Effector memory CD4-positive, alpha-beta T cell (primary cell): ENCODE measurements around the gene GPR176.
"Not testable (repeated sequence)": the region's sequence is repeated elsewhere in the genome, so short reads cannot be mapped to it uniquely, and the experiment has no call there.

Experiments used
- DNase-seq, 3 donors: peaks; one replicate each; pipeline ENCODE4 v3.0.0-alpha.2; 2020
- H3K27ac ChIP-seq: 2 replicates; pipeline ENCODE4 v1.7.0; 2013; ENCODE audit warnings: mild to moderate bottlenecking, low read length, moderate library complexity; ENCODE audit not compliant: insufficient read depth, poor library complexity, severe bottlenecking
- H3K27me3 ChIP-seq: replicated peaks from 2 replicates; pipeline ENCODE4 v1.7.0; 2013; ENCODE audit warnings: mild to moderate bottlenecking, low read length; ENCODE audit not compliant: insufficient read depth, control insufficient read depth, poor library complexity, severe bottlenecking
- H3K36me3 ChIP-seq: 2 replicates; pipeline ENCODE4 v1.7.0; 2013; ENCODE audit warnings: mild to moderate bottlenecking, low read length, moderate library complexity; ENCODE audit not compliant: control insufficient read depth, insufficient read depth
- H3K4me1 ChIP-seq: 2 replicates; pipeline ENCODE4 v1.7.0; 2013; ENCODE audit warnings: low read length, mild to moderate bottlenecking; ENCODE audit not compliant: control insufficient read depth, insufficient read depth, poor library complexity, severe bottlenecking
- H3K4me3 ChIP-seq: 2 replicates; pipeline ENCODE4 v1.7.0; 2013; ENCODE audit warnings: low read length, low read depth, mild to moderate bottlenecking; ENCODE audit not compliant: insufficient read depth, poor library complexity, severe bottlenecking
- H3K9me3 ChIP-seq: 2 replicates; pipeline ENCODE4 v1.7.0; 2013; ENCODE audit warnings: mild to moderate bottlenecking, low read length, moderate library complexity; ENCODE audit not compliant: control insufficient read depth

The GPR176 gene

DNA sequence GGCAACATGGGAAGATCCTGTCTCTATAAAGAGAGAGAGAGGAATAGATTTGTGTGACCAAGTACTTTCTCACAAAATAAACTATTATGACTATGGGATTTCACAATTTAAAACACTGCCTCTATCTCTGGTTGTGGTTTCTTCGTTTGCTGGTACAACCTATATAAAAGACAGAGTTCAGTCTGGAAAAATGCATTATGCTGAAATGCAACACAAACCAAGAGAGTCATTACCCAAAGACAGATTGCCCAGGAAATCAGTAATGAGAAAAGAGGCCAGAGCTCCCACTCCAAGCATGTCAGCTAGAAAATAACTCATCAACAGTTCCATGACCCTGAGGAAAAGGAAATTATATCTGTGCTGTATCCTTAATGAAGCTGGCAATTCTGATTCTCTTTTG lies 23.2 kb downstream of the GPR176 start:
- H3K36me3 ChIP-seq = no peaks in the 10 kb centered on the region
- H3K9me3 ChIP-seq = no peaks in the 10 kb centered on the region
- no peak for DNase-seq
- no peak overlapping the region for H3K27ac ChIP-seq
- H3K27me3 ChIP-seq = no peaks in the 10 kb centered on the region
- no peak overlapping the region for H3K4me3 ChIP-seq
- no peaks in the 10 kb centered on the region for H3K4me1 ChIP-seq

DNA sequence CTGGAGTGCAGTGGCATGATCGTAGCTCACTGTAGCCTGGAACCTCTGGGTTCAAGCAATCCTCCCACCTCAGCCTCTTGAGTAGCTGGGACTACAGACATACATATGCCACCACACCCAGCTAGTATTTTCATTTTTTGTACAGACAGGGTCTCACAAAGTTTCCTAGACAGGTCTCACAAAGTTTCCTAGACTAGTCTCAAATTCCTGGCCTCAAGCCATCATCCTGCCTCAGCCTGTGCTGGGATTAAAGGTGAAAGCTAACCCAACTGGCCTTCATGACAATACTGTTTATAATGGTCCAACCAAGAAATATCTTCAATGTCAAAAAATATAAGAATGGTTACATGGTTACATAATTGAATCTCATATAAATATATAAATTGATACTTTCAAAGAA lies 24.0 kb downstream of the GPR176 start:
- Histone ChIP-seq H3K9me3 (no peaks in the 10 kb centered on the region), H3K4me1 (no peaks in the 10 kb centered on the region), H3K4me3 (no peak overlapping the region), H3K27me3 (no peaks in the 10 kb centered on the region), H3K36me3 (no peaks in the 10 kb centered on the region), H3K27ac (no peak overlapping the region)
- no peak for DNase-seq

DNA sequence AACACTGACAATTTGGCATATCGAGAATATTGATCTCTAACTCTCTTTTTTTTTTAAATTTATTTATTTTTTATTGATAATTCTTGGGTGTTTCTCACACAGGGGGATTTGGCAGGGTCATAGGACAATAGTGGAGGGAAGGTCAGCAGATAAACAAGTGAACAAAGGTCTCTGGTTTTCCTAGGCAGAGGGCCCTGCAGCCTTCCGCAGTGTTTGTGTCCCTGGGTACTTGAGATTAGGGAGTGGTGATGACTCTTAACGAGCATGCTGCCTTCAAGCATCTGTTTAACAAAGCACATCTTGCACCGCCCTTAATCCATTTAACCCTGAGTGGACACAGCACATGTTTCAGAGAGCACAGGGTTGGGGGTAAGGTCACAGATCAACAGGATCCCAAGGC lies 27.0 kb downstream of the GPR176 start:
- H3K36me3 ChIP-seq, H3K27ac ChIP-seq, H3K27me3 ChIP-seq, H3K4me1 ChIP-seq, DNase-seq, H3K4me3 ChIP-seq, H3K9me3 ChIP-seq: not testable (repeated sequence)

DNA sequence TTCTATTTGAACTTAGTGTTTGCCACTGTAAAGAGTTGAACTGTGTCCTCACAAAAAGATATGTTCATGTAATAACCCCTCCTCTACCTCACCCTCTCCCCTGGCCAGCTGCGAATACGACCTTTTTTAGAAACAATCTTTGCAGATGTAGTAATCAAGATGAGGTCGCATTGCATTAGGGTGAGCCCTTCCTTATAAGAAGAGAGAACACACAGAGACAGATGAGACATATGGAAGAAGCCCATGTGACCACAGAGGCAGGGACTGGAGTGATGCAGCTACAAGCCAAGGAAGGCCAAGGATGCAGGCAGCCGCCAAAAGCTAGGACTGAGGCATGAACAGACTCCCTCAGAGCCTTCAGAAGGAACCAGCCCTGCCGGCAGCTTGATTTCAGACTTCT lies 27.6 kb downstream of the GPR176 start:
- Histone ChIP-seq H3K4me3 (no peak overlapping the region), H3K9me3 (no peaks in the 10 kb centered on the region), H3K27ac (no peak overlapping the region), H3K4me1 (no peaks in the 10 kb centered on the region), H3K27me3 (no peaks in the 10 kb centered on the region), H3K36me3 (no peaks in the 10 kb centered on the region)
- no peak for DNase-seq

DNA sequence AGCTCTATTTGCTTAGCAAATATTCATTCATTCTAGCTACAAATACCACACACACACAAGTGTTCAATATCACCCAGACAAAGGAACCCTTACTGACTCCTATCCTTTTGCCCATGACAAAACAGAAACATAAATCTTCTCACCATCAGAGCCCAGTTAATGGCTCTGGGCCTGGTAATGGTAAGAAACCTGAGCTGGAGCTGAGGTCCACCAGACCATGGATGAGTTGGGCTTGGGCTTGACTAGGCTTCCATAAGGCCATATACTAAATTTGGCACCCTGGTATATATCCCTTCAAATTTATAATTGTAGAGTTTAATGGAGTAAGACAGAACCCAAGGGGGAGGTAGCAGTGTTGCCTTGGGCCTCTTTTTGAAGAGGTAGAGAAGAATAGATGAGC lies 29.4 kb downstream of the GPR176 start:
- DNase-seq = no peak
- H3K4me3 ChIP-seq = no peak overlapping the region
- H3K27ac ChIP-seq = no peak overlapping the region
- H3K27me3 ChIP-seq = no peaks in the 10 kb centered on the region
- no peaks in the 10 kb centered on the region for H3K36me3 ChIP-seq
- no peaks in the 10 kb centered on the region for H3K9me3 ChIP-seq
- H3K4me1 ChIP-seq = no peaks in the 10 kb centered on the region

DNA sequence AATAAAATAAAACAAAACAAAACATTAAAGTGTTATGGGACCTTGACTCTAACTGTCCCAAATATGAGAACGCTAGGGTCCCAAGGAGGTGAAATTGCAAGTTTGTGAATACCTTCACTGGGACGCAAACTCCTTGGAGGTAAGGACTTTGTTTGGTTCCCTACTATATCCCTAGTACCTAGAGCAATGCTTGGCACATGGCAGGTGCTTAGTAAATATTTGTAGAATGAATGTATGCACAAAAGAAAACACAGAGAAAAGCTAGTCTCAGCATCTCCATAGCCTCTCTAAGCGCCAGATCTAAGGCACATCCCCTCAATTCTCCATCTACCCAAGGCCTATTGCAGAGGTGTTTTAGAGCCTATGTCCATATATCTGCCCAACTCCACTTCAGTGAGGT lies 30.5 kb downstream of the GPR176 start:
- DNase-seq = no peak
- Histone ChIP-seq H3K4me3 (no peak overlapping the region), H3K4me1 (no peaks in the 10 kb centered on the region), H3K27ac (no peak overlapping the region), H3K9me3 (no peaks in the 10 kb centered on the region), H3K27me3 (no peaks in the 10 kb centered on the region), H3K36me3 (no peaks in the 10 kb centered on the region)

DNA sequence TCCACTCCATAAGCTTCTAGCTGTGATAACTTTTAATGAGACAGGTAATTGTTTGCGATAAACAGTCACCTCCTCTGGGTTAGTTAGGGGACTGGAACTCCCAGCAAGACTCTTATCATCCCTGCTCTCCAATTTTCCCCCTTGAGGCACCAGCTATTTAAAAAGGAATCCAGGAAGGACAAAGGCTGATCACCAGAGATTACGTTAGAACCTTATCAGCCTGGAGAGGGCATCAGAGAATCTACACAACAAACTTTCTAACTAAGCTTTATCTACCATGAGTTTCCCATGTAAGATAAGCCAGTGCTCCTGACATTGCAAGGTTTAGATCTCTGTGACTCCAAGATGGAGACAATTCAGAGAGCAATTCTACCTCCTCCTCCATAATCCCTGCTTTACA lies 31.3 kb downstream of the GPR176 start:
- Histone ChIP-seq H3K36me3 (no peaks in the 10 kb centered on the region), H3K27ac (no peak overlapping the region), H3K27me3 (no peaks in the 10 kb centered on the region), H3K4me1 (no peaks in the 10 kb centered on the region), H3K9me3 (no peaks in the 10 kb centered on the region), H3K4me3 (no peak overlapping the region)
- no peak for DNase-seq

DNA sequence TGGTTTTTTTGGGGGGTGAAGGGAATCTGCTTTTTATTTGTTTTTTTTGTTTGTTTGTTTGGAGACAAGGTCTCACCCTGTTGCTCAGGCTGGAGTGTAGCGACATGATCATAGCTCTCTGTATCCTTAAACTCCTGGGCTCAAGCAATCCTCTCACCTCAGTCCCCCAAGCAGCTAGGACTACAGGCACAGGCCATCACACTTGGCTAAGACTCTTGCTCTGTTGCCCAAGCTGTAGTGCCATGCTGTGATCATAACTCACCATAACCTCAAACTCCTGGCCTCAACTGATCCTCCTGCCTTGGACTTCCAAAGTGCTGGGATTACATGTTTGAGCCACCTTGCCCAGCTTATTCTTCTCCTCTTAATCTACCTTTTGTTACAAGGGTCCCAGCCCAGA lies 31.8 kb downstream of the GPR176 start:
- Histone ChIP-seq H3K4me1 (no peaks in the 10 kb centered on the region), H3K9me3 (no peaks in the 10 kb centered on the region), H3K27ac (no peak overlapping the region), H3K36me3 (no peaks in the 10 kb centered on the region), H3K27me3 (no peaks in the 10 kb centered on the region), H3K4me3 (no peak overlapping the region)
- no peak for DNase-seq

DNA sequence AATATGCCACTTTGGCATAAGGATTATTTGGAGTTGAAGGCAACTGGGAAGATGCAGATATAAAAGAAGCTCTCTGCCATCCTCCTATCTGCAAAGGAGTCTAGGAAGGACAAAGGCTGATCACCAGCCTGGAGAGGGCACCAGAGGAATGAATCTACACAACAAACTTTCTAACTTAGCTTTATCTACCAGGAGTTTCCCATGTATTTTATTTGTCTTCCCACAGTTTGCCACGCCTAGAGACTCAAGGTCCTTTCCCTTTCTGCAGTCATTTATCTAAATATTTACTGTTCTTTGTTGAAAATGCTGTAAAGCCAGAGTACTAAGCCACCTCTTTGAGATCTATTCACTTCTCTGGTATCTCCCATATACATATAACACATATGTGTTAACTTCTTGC lies 32.2 kb downstream of the GPR176 start:
- H3K4me3 ChIP-seq = no peak overlapping the region
- DNase-seq = no peak
- no peaks in the 10 kb centered on the region for H3K27me3 ChIP-seq
- H3K9me3 ChIP-seq = no peaks in the 10 kb centered on the region
- no peaks in the 10 kb centered on the region for H3K36me3 ChIP-seq
- no peak overlapping the region for H3K27ac ChIP-seq
- H3K4me1 ChIP-seq = no peaks in the 10 kb centered on the region

DNA sequence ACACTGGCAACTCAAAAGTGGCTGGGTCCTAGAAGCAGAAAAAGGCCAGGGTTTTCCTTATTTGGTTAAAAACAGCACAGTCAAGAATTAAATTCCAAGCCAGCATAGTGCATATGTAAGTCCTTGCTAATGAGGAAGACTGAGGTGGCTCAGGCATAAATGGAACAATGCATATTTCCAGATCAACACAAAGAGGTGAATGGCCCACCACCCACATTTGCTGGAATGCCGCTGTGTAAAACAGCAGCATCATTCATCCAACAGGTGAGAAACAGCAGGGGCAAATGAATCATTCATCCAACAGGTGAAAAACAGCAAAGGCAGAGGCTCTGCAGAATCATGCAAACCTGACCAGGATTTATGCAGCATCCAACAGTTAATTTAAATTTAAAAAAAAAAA lies 32.9 kb downstream of the GPR176 start:
- Histone ChIP-seq H3K9me3 (no peaks in the 10 kb centered on the region), H3K4me3 (no peak overlapping the region), H3K36me3 (no peaks in the 10 kb centered on the region), H3K27me3 (no peaks in the 10 kb centered on the region), H3K27ac (no peak overlapping the region), H3K4me1 (no peaks in the 10 kb centered on the region)
- no peak for DNase-seq

DNA sequence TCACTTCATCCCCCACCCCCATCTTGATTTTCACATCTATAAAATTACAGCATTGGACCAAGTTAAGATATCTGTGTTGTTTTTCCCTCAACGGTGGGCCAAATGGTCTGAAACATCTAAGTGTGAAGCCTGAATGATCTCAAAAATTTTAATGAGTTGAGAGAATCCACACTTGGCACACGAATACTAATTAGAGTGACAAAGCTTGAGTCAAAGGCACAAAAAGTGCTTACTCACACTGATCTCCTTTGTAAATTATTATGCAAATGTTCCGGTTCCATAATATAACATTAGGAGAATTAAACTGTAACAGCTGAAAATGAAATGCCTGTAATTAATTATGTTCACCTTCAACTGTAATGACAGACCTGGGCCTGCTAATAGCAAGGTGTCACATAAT lies 33.6 kb downstream of the GPR176 start:
- H3K4me1 ChIP-seq = no peaks in the 10 kb centered on the region
- no peak for DNase-seq
- no peaks in the 10 kb centered on the region for H3K36me3 ChIP-seq
- H3K9me3 ChIP-seq = no peaks in the 10 kb centered on the region
- no peak overlapping the region for H3K27ac ChIP-seq
- no peaks in the 10 kb centered on the region for H3K27me3 ChIP-seq
- H3K4me3 ChIP-seq = no peak overlapping the region
